Tibial nerve (tissue), 3 donors: Measurements from ENCODE around the gene DHX34.

Experiments
- CTCF ChIP-seq, 5 experiments: fragments of 200-600 bp in 3 of 5; fragments of 450-650 bp in 2 of 5; sonication (generic) in 3 of 5; IDR thresholded peaks; one replicate each; pipeline ENCODE4 v1.5.1; 2016 to 2019; ENCODE audit warnings: antibody characterized with exemption in 5 of 5, mild to moderate bottlenecking in 3 of 5, moderate library complexity in 2 of 5
- POLR2A ChIP-seq, 2 donors: fragments of 450-650 bp; IDR thresholded peaks; one replicate each; pipeline ENCODE4 v1.6.1; 2017; ENCODE audit warnings: antibody characterized with exemption in 2 of 2, mild to moderate bottlenecking in 2 of 2, moderate library complexity in 2 of 2

GRCh38 chr19:47408156-47408938 lies 59.2 kb downstream of the DHX34 start:
- TF ChIP-seq CTCF (IDR thresholded peaks at IDR 0.05) (no peak), POLR2A (IDR thresholded peaks at IDR 0.05) (no peak)
